H9 (cell line): ENCODE measurements around the gene ARHGAP8. TPM values are rescaled to one million over a fixed set of nuclear protein-coding genes. Genes with fewer than 3 reads are reported as not detected.
A peak's percentile ranks its signal among the peaks of the same experiment; 100 is the strongest.

Experiments used
- DNase-seq: peaks from one replicate; pipeline ENCODE4 v3.0.0-alpha.2; 2017
- H2AFZ ChIP-seq: one replicate; pipeline ENCODE4 v1.6.1; 2013; ENCODE audit warnings: mild to moderate bottlenecking, low read length, control low read depth, moderate library complexity
- H2AK5ac ChIP-seq: 2 replicates; pipeline ENCODE4 v1.6.1; 2013; ENCODE audit warnings: low read length, control low read depth, mixed read lengths; ENCODE audit not compliant: insufficient read length
- H2BK120ac ChIP-seq: one replicate; pipeline ENCODE4 v1.6.1; 2013; ENCODE audit warnings: low read depth, mild to moderate bottlenecking, low read length, control low read depth, inconsistent platforms; ENCODE audit not compliant: poor library complexity, severe bottlenecking
- H2BK12ac ChIP-seq: 2 replicates; pipeline ENCODE4 v1.6.1; 2013; ENCODE audit warnings: low read length, control low read depth, mixed read lengths, low read depth; ENCODE audit not compliant: insufficient read length
- H2BK15ac ChIP-seq: 2 replicates; pipeline ENCODE4 v1.6.1; 2013; ENCODE audit warnings: low read depth, low read length, control low read depth
- H2BK20ac ChIP-seq: one replicate; pipeline ENCODE4 v1.6.1; 2013; ENCODE audit warnings: low read depth, mild to moderate bottlenecking, low read length, control low read depth, inconsistent platforms; ENCODE audit not compliant: poor library complexity, severe bottlenecking
- H2BK5ac ChIP-seq: 2 replicates; pipeline ENCODE4 v1.6.1; 2013; ENCODE audit warnings: low read length, control low read depth, mixed read lengths; ENCODE audit not compliant: insufficient read length
- H3K14ac ChIP-seq: 2 replicates; pipeline ENCODE4 v1.6.1; 2013; ENCODE audit warnings: low read length, control low read depth; ENCODE audit not compliant: insufficient read depth
- H3K18ac ChIP-seq: 2 replicates; pipeline ENCODE4 v1.6.1; 2013; ENCODE audit warnings: low read depth, mild to moderate bottlenecking, mixed read lengths, low read length, control low read depth; ENCODE audit not compliant: insufficient read length
- H3K23ac ChIP-seq: 2 replicates; pipeline ENCODE4 v1.6.1; 2013; ENCODE audit warnings: low read length, control low read depth, mixed read lengths, low read depth; ENCODE audit not compliant: insufficient read length
- H3K23me2 ChIP-seq: 2 replicates; pipeline ENCODE4 v1.6.1; 2013; ENCODE audit warnings: low read depth, mild to moderate bottlenecking, mixed read lengths, low read length, control low read depth; ENCODE audit not compliant: insufficient read length, poor library complexity, severe bottlenecking
- H3K27ac ChIP-seq: 2 replicates; pipeline ENCODE4 v1.5.1; 2013; ENCODE audit warnings: low read length, control low read depth, mixed read lengths, low read depth; ENCODE audit not compliant: insufficient read length
- H3K27me3 ChIP-seq: 2 replicates; pipeline ENCODE4 v1.6.1; 2013; ENCODE audit warnings: low read length, control low read depth, inconsistent platforms; ENCODE audit not compliant: insufficient read depth
- H3K4ac ChIP-seq: 2 replicates; pipeline ENCODE4 v1.6.1; 2013; ENCODE audit warnings: low read depth, mild to moderate bottlenecking, control low read depth, inconsistent platforms, low read length, moderate library complexity
- H3K4me1 ChIP-seq: 2 replicates; pipeline ENCODE4 v1.6.1; 2013; ENCODE audit warnings: low read length, control low read depth, inconsistent platforms; ENCODE audit not compliant: insufficient read depth
- H3K4me2 ChIP-seq: 2 replicates; pipeline ENCODE4 v1.6.1; 2013; ENCODE audit warnings: low read length, control low read depth, mixed read lengths; ENCODE audit not compliant: insufficient read length, insufficient read depth
- H3K56ac ChIP-seq: 2 replicates; pipeline ENCODE4 v1.6.1; 2013; ENCODE audit warnings: low read depth, mild to moderate bottlenecking, mixed read lengths, low read length, control low read depth; ENCODE audit not compliant: insufficient read length
- H3K79me1 ChIP-seq: 2 replicates; pipeline ENCODE4 v1.6.1; 2013; ENCODE audit warnings: low read depth, mild to moderate bottlenecking, moderate library complexity, low read length, control low read depth, inconsistent platforms; ENCODE audit not compliant: insufficient read depth, poor library complexity, severe bottlenecking
- H3K79me2 ChIP-seq: 2 replicates; pipeline ENCODE4 v1.6.1; 2013; ENCODE audit warnings: low read length, control low read depth, inconsistent platforms; ENCODE audit not compliant: insufficient read depth
- H3K9ac ChIP-seq: 2 replicates; pipeline ENCODE4 v1.6.1; 2013; ENCODE audit warnings: low read length, control low read depth, mixed read lengths; ENCODE audit not compliant: insufficient read length; ENCODE audit errors: extremely low read depth
- H3K9me3 ChIP-seq: one replicate; pipeline ENCODE4 v1.6.1; 2013; ENCODE audit warnings: low read depth, low read length, inconsistent platforms; ENCODE audit not compliant: control insufficient read depth
- H3T11ph ChIP-seq: one replicate; pipeline ENCODE4 v1.6.1; 2013; ENCODE audit warnings: mild to moderate bottlenecking, low read length, control low read depth, inconsistent platforms
- H4K20me1 ChIP-seq: one replicate; pipeline ENCODE4 v1.6.1; 2013; ENCODE audit not compliant: control insufficient read depth, insufficient read length, insufficient read depth
- H4K5ac ChIP-seq: 2 replicates; pipeline ENCODE4 v1.6.1; 2013; ENCODE audit warnings: low read depth, mild to moderate bottlenecking, mixed read lengths, low read length, control low read depth; ENCODE audit not compliant: insufficient read length
- H4K8ac ChIP-seq: replicated peaks from 2 replicates; pipeline ENCODE4 v1.6.1; 2013; ENCODE audit warnings: low read length, control low read depth, mixed read lengths, low read depth; ENCODE audit not compliant: insufficient read length
- H4K91ac ChIP-seq: 2 replicates; pipeline ENCODE4 v1.6.1; 2013; ENCODE audit warnings: low read depth, mild to moderate bottlenecking, moderate library complexity, mixed read lengths, low read length, control low read depth; ENCODE audit not compliant: insufficient read length
- H3K27ac Mint-ChIP-seq, 3 experiments: 2 replicates in 2 of 3; 3 replicates in 1 of 3; pipeline ENCODE4 v1.8.0; 2020 to 2021; ENCODE audit warnings: mixed read lengths in 3 of 3, mild to moderate bottlenecking in 1 of 3, moderate library complexity in 1 of 3
- H3K27me3 Mint-ChIP-seq: 2 replicates; pipeline ENCODE4 v1.8.0; 2021; ENCODE audit warnings: low read depth, mild to moderate bottlenecking, moderate library complexity, mixed read lengths
- H3K36me3 Mint-ChIP-seq, 3 experiments: 2 replicates in 2 of 3; 3 replicates in 1 of 3; pipeline ENCODE4 v1.8.0; 2020 to 2021; ENCODE audit warnings: low read depth in 3 of 3, mixed read lengths in 3 of 3; ENCODE audit not compliant: insufficient read depth in 1 of 3
- H3K4me1 Mint-ChIP-seq, 2 experiments: 2 replicates each; pipeline ENCODE4 v1.8.0; 2020; ENCODE audit warnings: mixed read lengths in 2 of 2
- H3K4me3 Mint-ChIP-seq, 2 experiments: 2 replicates in 1 of 2; 3 replicates in 1 of 2; pipeline ENCODE4 v1.8.0; 2020 to 2021; ENCODE audit warnings: mild to moderate bottlenecking in 2 of 2, mixed read lengths in 2 of 2, moderate library complexity in 1 of 2
- H3K9me3 Mint-ChIP-seq, 2 experiments: 2 replicates in 1 of 2; 3 replicates in 1 of 2; pipeline ENCODE4 v1.8.0; 2020; ENCODE audit warnings: mild to moderate bottlenecking in 2 of 2, mixed read lengths in 2 of 2, moderate library complexity in 1 of 2
- CTCF ChIP-seq: fragments of 200-600 bp; sonication (generic); conservative IDR thresholded peaks from 3 replicates; pipeline ENCODE4 v1.8.0; 2021; ENCODE audit warnings: antibody characterized with exemption, mild to moderate bottlenecking
- WGBS: extraction: QIAGEN DNeasy Blood & Tissue Kit; methylation state at CpG from one replicate; pipeline ENCODE4 v1.1.7; 2013; ENCODE audit warnings: missing lambda C conversion rate, low lambda C conversion rate, mixed read lengths; ENCODE audit not compliant: insufficient read length; ENCODE audit errors: extremely low coverage; 5-methylcytosine and 5-hydroxymethylcytosine counted together
- total RNA-seq: library from RNA; stranded (reverse); gene quantifications from 2 replicates; pipeline ENCODE4 v1.2.1, GENCODE V29; 2021

Gene ARHGAP8
- total RNA-seq, 1 experiment from 2014 or later, result 35.4 TPM

- H3K4me1 Mint-ChIP-seq, result peaks cover 21 to 28% of the 10 kb centered on the region in 2 experiments
- H2BK12ac ChIP-seq, result no peak overlapping the region
- H3K79me1 ChIP-seq, result no peaks in the 10 kb centered on the region
- no peak overlapping the region for H2BK120ac ChIP-seq
- no peaks in the 10 kb centered on the region for H3K27me3 ChIP-seq
- no peaks in the 10 kb centered on the region for H3K9me3 ChIP-seq
- peaks cover 3% of the 10 kb centered on the region; the same call in 1 of the 2 replicates for H3K4me1 ChIP-seq
- H3K23me2 ChIP-seq, result no peaks in the 10 kb centered on the region
- no peaks in the 10 kb centered on the region for H3K27me3 Mint-ChIP-seq
- H4K8ac ChIP-seq, result no peak overlapping the region
- no peak overlapping the region for H3K9ac ChIP-seq
- no peak overlapping the region for H3K4me2 ChIP-seq
- no peak overlapping the region for H3K4ac ChIP-seq
- H3K9me3 Mint-ChIP-seq, result no peaks in the 10 kb centered on the region
- TF ChIP-seq CTCF, result no peak
- no peak overlapping the region for H2BK15ac ChIP-seq
- H3K18ac ChIP-seq, result no peak overlapping the region
- no peak overlapping the region for H2BK20ac ChIP-seq
- H2AFZ ChIP-seq, result no peak overlapping the region
- H3K27ac ChIP-seq, result no peak overlapping the region
- no peak overlapping the region for H3K14ac ChIP-seq
- no peak for DNase-seq
- WGBS, result no CpG with 5 or more reads among the region's 11 CpGs
- peaks cover 8 to 13% (median 9%) of the 10 kb centered on the region in 3 experiments for H3K36me3 Mint-ChIP-seq
- H2AK5ac ChIP-seq, result no peak overlapping the region
- H2BK5ac ChIP-seq, result no peak overlapping the region
- no peak overlapping the region for H3K56ac ChIP-seq
- peak overlapping the region in 2 of 3 experiments; percentile 36 to 92; a peak in 2 of 7 replicates for H3K27ac Mint-ChIP-seq
- no peaks in the 10 kb centered on the region for H3K79me2 ChIP-seq
- no peak overlapping the region for H4K5ac ChIP-seq
- H3K4me3 Mint-ChIP-seq, result no peak overlapping the region
- H4K91ac ChIP-seq, result no peak overlapping the region
- H4K20me1 ChIP-seq, result no peaks in the 10 kb centered on the region
- no peak overlapping the region for H3T11ph ChIP-seq
- H3K23ac ChIP-seq, result no peak overlapping the region
Observed at GRCh38 chr22:44801476-44801875, 49.1 kb downstream of the ARHGAP8 start.
